ENCODE data around the gene NBAS. TPM values are rescaled to one million over a fixed set of nuclear protein-coding genes. Genes with fewer than 3 reads are reported as not detected.

The NBAS gene
- total and polyA plus RNA-seq, 2 of the 13 experiments (the other 11 are each of a cell fraction or from before 2014, with no cell fraction given): 33.6 to 58.7 TPM

GRCh38 chr2:15346624-15347023, 214.5 kb downstream of the NBAS start:
- Histone ChIP-seq H2AFZ (ENCODE audit: low read length) (no peak overlapping the region), H3K9ac (ENCODE audit: insufficient read depth, low read depth, low read length) (no peak overlapping the region), H3K27ac (ENCODE audit: extremely low read length, insufficient read depth, low read length) (no peak overlapping the region), H3K4me2 (ENCODE audit: low read depth, low read length) (no peak overlapping the region), H3K36me3 (replicated peaks in 1 of 2; ENCODE audit: control insufficient read depth in 1 of 2, insufficient read depth in 2 of 2, low read length in 2 of 2) (peaks cover 0 to 15% of the 10 kb centered on the region in 2 experiments; a peak in 3 of 5 replicates), H3K4me3 (replicated peaks in 1 of 3; ENCODE audit: insufficient read depth in 1 of 3, low read depth in 2 of 3, low read length in 3 of 3) (no peak overlapping the region), H4K20me1 (ENCODE audit: insufficient read depth, low read length) (no peaks in the 10 kb centered on the region), H3K27me3 (ENCODE audit: control insufficient read depth in 1 of 2, insufficient read depth in 2 of 2, low read length in 2 of 2) (no peaks in the 10 kb centered on the region), H3K79me2 (ENCODE audit: insufficient read depth, low read length) (no peaks in the 10 kb centered on the region), H3K4me1 (ENCODE audit: insufficient read depth, low read length) (no peaks in the 10 kb centered on the region), H3K9me3 (ENCODE audit: low read length) (no peaks in the 10 kb centered on the region)
- intact Hi-C loops (cut with micrococcal nuclease; ENCODE audit: unreplicated experiment): no loop called here
- no TSS peak for BruUV-seq (replicated peaks)
- POLR2A ChIA-PET: interaction anchor here (0.5 kb wide), 1 partner anchor 229 kb away, joined by 3 read pairs; no protein-coding TSS in a partner anchor
- FAIRE-seq (no peak), DNase-seq (ENCODE audit: low spot score) (no peak), ATAC-seq (no peak)
- CTCF ChIA-PET (ENCODE audit: low intra/inter-chr PET ratio, low total read pairs): no interaction called here
- 96% methylated on average over 1 of the region's 1 CpG for WGBS (ENCODE audit: low lambda C conversion rate)
- in situ Hi-C loops (cut with HindIII; ENCODE audit: extremely low pct_ligation_motif_present, low pct_unique_long_range_greater_than_20kb): no loop called here
- TF ChIP-seq MED8 (CRISPR knock-in tag; IDR thresholded peaks at IDR 0.05; ENCODE audit: insufficient replicate concordance) (no peak), ZNF207 (IDR thresholded peaks at IDR 0.05; ENCODE audit: borderline replicate concordance) (no peak), SP140L (CRISPR knock-in tag; IDR thresholded peaks at IDR 0.05; ENCODE audit: borderline replicate concordance) (no peak), ZNF510 (CRISPR knock-in tag; IDR thresholded peaks at IDR 0.05; ENCODE audit: low read depth) (no peak), NFKB2 (CRISPR knock-in tag; IDR thresholded peaks at IDR 0.05; ENCODE audit: borderline replicate concordance) (no peak)

DNA sequence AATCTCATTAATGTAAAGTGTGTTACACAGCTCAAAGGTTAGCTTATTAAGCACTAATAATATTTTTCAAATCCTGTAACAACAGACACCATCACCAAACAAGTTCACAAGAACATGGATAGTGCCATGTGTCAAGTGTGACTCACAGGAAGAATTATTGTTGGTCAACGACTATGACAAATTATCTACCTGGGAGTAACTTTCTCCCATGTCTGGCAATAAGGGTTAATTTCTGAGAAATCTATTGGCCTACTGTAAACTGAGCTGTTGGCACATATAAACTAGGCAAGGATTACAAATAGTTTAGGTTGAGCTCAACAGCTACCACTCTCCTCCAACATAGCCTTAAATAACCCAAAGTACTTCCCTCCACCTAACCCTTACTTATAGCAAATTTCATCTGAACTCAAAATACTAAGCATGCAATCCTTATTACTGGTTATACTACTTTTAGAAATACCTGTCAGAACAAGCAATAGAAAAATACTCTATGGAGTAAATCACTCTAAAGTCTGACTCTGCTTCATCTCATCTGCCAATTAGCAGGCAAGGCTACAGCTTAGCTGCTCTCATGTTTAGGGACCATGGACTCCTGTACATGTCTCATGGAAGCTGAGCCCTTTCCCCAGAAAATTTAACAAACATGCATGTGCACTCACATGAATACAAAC, 223.0 kb downstream of the NBAS start:
- no peaks in the 10 kb centered on the region for H3K4me1 ChIP-seq (ENCODE audit: insufficient read depth, low read length)
- intact Hi-C loops (cut with micrococcal nuclease; ENCODE audit: unreplicated experiment): no loop called here
- CTCF ChIA-PET (ENCODE audit: low intra/inter-chr PET ratio, low total read pairs): no interaction called here
- TF ChIP-seq, protein P1, sequence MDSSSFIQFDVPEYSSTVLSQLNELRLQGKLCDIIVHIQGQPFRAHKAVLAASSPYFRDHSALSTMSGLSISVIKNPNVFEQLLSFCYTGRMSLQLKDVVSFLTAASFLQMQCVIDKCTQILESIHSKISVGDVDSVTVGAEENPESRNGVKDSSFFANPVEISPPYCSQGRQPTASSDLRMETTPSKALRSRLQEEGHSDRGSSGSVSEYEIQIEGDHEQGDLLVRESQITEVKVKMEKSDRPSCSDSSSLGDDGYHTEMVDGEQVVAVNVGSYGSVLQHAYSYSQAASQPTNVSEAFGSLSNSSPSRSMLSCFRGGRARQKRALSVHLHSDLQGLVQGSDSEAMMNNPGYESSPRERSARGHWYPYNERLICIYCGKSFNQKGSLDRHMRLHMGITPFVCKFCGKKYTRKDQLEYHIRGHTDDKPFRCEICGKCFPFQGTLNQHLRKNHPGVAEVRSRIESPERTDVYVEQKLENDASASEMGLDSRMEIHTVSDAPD (CRISPR knock-in tag; IDR thresholded peaks at IDR 0.05): no peak
- no peak for TF ChIP-seq TEAD3 (CRISPR knock-in tag; optimal IDR thresholded peaks at IDR 0.05; ENCODE audit: borderline replicate concordance)
- TF ChIP-seq PLSCR1 (CRISPR knock-in tag; IDR thresholded peaks at IDR 0.05; ENCODE audit: borderline replicate concordance): no peak
- TF ChIP-seq CHCHD3 (CRISPR knock-in tag; IDR thresholded peaks at IDR 0.05): no peak
- no peak for TF ChIP-seq SRSF4 (IDR thresholded peaks at IDR 0.05; ENCODE audit: low read depth, low read length, poor library complexity, severe bottlenecking)
- TF ChIP-seq, protein P2, sequence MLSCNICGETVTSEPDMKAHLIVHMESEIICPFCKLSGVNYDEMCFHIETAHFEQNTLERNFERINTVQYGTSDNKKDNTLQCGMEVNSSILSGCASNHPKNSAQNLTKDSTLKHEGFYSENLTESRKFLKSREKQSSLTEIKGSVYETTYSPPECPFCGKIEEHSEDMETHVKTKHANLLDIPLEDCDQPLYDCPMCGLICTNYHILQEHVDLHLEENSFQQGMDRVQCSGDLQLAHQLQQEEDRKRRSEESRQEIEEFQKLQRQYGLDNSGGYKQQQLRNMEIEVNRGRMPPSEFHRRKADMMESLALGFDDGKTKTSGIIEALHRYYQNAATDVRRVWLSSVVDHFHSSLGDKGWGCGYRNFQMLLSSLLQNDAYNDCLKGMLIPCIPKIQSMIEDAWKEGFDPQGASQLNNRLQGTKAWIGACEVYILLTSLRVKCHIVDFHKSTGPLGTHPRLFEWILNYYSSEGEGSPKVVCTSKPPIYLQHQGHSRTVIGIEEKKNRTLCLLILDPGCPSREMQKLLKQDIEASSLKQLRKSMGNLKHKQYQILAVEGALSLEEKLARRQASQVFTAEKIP (CRISPR knock-in tag; IDR thresholded peaks at IDR 0.05; ENCODE audit: borderline replicate concordance): no peak
- no peak for TF ChIP-seq ZNF782 (CRISPR knock-in tag; IDR thresholded peaks at IDR 0.05; ENCODE audit: borderline replicate concordance)
- TF ChIP-seq SMAD1 (CRISPR knock-in tag; IDR thresholded peaks at IDR 0.05; ENCODE audit: borderline replicate concordance, low read depth): no peak
- TF ChIP-seq ZNF567 (CRISPR knock-in tag; IDR thresholded peaks at IDR 0.05; ENCODE audit: borderline replicate concordance): no peak

More for the DNA sequence above, 223.0 kb downstream of the NBAS start:
- Histone ChIP-seq H4K20me1 (ENCODE audit: insufficient read depth, low read length) (no peaks in the 10 kb centered on the region), H3K27me3 (ENCODE audit: control insufficient read depth in 1 of 2, insufficient read depth in 2 of 2, low read length in 2 of 2) (no peaks in the 10 kb centered on the region), H3K36me3 (replicated peaks in 1 of 2; ENCODE audit: control insufficient read depth in 1 of 2, insufficient read depth in 2 of 2, low read length in 2 of 2) (peaks cover 0 to 2% of the 10 kb centered on the region in 2 experiments; a peak in 2 of 5 replicates), H3K27ac (ENCODE audit: extremely low read length, insufficient read depth, low read length) (no peak overlapping the region), H2AFZ (ENCODE audit: low read length) (no peak overlapping the region), H3K79me2 (ENCODE audit: insufficient read depth, low read length) (no peaks in the 10 kb centered on the region), H3K9ac (ENCODE audit: insufficient read depth, low read depth, low read length) (no peak overlapping the region), H3K4me3 (replicated peaks in 1 of 3; ENCODE audit: insufficient read depth in 1 of 3, low read depth in 2 of 3, low read length in 3 of 3) (no peak overlapping the region), H3K4me2 (ENCODE audit: low read depth, low read length) (no peak overlapping the region), H3K9me3 (ENCODE audit: low read length) (no peaks in the 10 kb centered on the region)
- 94% methylated on average over 1 of the region's 1 CpG for WGBS (ENCODE audit: low lambda C conversion rate)
- in situ Hi-C loops (cut with HindIII; ENCODE audit: extremely low pct_ligation_motif_present, low pct_unique_long_range_greater_than_20kb): no loop called here
- POLR2A ChIA-PET: no interaction called here
- no TSS peak for BruUV-seq (replicated peaks)
- FAIRE-seq (no peak), DNase-seq (ENCODE audit: low spot score) (no peak), ATAC-seq (no peak)

Measured in HepG2 (cell line).